ENCODE results near the gene POLN.

GRCh38 chr4:2141762-2142451 is 100.0 kb downstream of the POLN start:
- TF ChIP-seq EZH2 (IDR thresholded peaks at IDR 0.05; ENCODE audit: low read length, unreplicated experiment) (no peak), EZH2phosphoT487 (IDR thresholded peaks at IDR 0.05; ENCODE audit: borderline replicate concordance, low read length) (no peak)

All from PC-3 (cell line).